ENCODE data around the gene SERTAD3. TPM values are rescaled to one million over a fixed set of nuclear protein-coding genes. Genes with fewer than 3 reads are reported as not detected.

Gene SERTAD3
- total and polyA plus RNA-seq, 2 of the 8 experiments (the other 6 are each of a cell fraction or from before 2014, with no cell fraction given): 15.1 to 32.1 TPM

GRCh38 chr19:40395956-40396355 is 48.2 kb downstream of the SERTAD3 start:
- DNase-seq (ENCODE audit: low read depth in 1 of 2, low spot score in 2 of 2) (no peak), FAIRE-seq (no peak)
- H3K4ac ChIP-seq (replicated peaks; ENCODE audit: insufficient read length, low read depth, low read length): no peak overlapping the region
- no peak overlapping the region for H3K23ac ChIP-seq (ENCODE audit: insufficient read length)
- WGBS, 2 experiments (ENCODE audit: extremely low coverage in 1 of 2, insufficient coverage in 1 of 2, insufficient read length in 1 of 2, insufficient replicate concordance in 2 of 2, low coverage in 1 of 2, low lambda C conversion rate in 2 of 2, missing lambda C conversion rate in 1 of 2): 97% methylated on average over 14 of the region's 14 CpGs; no CpG with 5 or more reads in 1 of the 2 experiments
- H3K79me2 ChIP-seq (ENCODE audit: control insufficient read depth in 1 of 2, insufficient read depth in 2 of 2, low read length in 2 of 2): no peaks in the 10 kb centered on the region
- H3K27ac ChIP-seq (ENCODE audit: low read depth, low read length): no peak overlapping the region
- H3K9me3 ChIP-seq (ENCODE audit: insufficient read depth in 2 of 2, low read depth in 1 of 2, low read length in 1 of 2): no peaks in the 10 kb centered on the region
- no peaks in the 10 kb centered on the region for H3K79me1 ChIP-seq (ENCODE audit: low read depth, low read length)
- no peak overlapping the region for H3K4me3 ChIP-seq (ENCODE audit: extremely low read depth in 1 of 4, insufficient read depth in 2 of 4, low read depth in 3 of 4, low read length in 4 of 4)
- no peak overlapping the region for H2BK15ac ChIP-seq (ENCODE audit: low read length)
- H2BK5ac ChIP-seq (ENCODE audit: low read depth, low read length): no peak overlapping the region
- POLR2A ChIA-PET (ENCODE audit: partially characterized antibody): interaction anchor here (0.5 to 5.4 kb wide), 6 partner anchors 12 to 42 kb away, joined by 3 to 24 read pairs (median 4); no protein-coding TSS in a partner anchor
- H2AFZ ChIP-seq (ENCODE audit: low read length): no peak overlapping the region
- H3K36me3 ChIP-seq (ENCODE audit: control insufficient read depth in 2 of 4, insufficient read depth in 4 of 4, low read length in 3 of 4): no peaks in the 10 kb centered on the region
- H3K23me2 ChIP-seq (ENCODE audit: low read depth, low read length): peaks cover 3% of the 10 kb centered on the region; the same call in 1 of the 2 replicates
- no peak overlapping the region for H3K18ac ChIP-seq (ENCODE audit: extremely low read depth, low read length)
- no peak overlapping the region for H4K5ac ChIP-seq (ENCODE audit: insufficient read length, low read depth, low read length)
- H3K4me2 ChIP-seq (ENCODE audit: insufficient read depth in 1 of 2, low read depth in 2 of 2, low read length in 2 of 2): no peak overlapping the region
- H3K14ac ChIP-seq (ENCODE audit: insufficient read length): no peak overlapping the region
- no peak overlapping the region for H3K9ac ChIP-seq (replicated peaks in 1 of 4; ENCODE audit: extremely low read depth in 1 of 4, low read depth in 3 of 4, low read length in 3 of 4)
- peaks cover 0 to 5% (median 4%) of the 10 kb centered on the region in 4 experiments; a peak in 5 of 7 replicates for H3K4me1 ChIP-seq (replicated peaks in 1 of 4; ENCODE audit: control insufficient read depth in 3 of 4, insufficient read depth in 4 of 4, low read length in 3 of 4)
- no peak overlapping the region for H2AK5ac ChIP-seq (ENCODE audit: low read depth, low read length)
- H4K91ac ChIP-seq (replicated peaks; ENCODE audit: insufficient read length, low read length): no peak overlapping the region
- no peak overlapping the region for H4K8ac ChIP-seq (ENCODE audit: extremely low read depth, insufficient read depth, low read length)
- no peak overlapping the region for H2BK12ac ChIP-seq (ENCODE audit: low read depth, low read length)
- no peak overlapping the region for H2BK120ac ChIP-seq (replicated peaks; ENCODE audit: low read depth, low read length)
- no peak overlapping the region for H3K56ac ChIP-seq (replicated peaks; ENCODE audit: insufficient read length, low read depth, low read length)
- H2BK20ac ChIP-seq (ENCODE audit: low read length): no peak overlapping the region
- CTCF ChIA-PET (ENCODE audit: partially characterized antibody): interaction anchor here (0.7 to 2.5 kb wide), 11 partner anchors 8 to 256 kb away, joined by 3 to 12 read pairs (median 4); no protein-coding TSS in a partner anchor
- peaks cover 0 to 8% (median 5%) of the 10 kb centered on the region in 4 experiments; a peak in 6 of 7 replicates for H3K27me3 ChIP-seq (replicated peaks in 1 of 4; ENCODE audit: control insufficient read depth in 3 of 4, extremely low read depth in 1 of 4, insufficient read depth in 3 of 4, low read length in 3 of 4)
- peaks cover 0 to 1% of the 10 kb centered on the region in 2 experiments for H4K20me1 ChIP-seq (replicated peaks in 1 of 2; ENCODE audit: control insufficient read depth in 1 of 2, insufficient read depth in 2 of 2, low read length in 2 of 2)
- TF ChIP-seq KDM4A (IDR thresholded peaks at IDR 0.05; ENCODE audit: low read depth, low read length, severe bottlenecking) (no peak), CBX8 (IDR thresholded peaks at IDR 0.05; ENCODE audit: borderline replicate concordance, low read depth, low read length) (no peak)
